Neuronal stem cell (in vitro differentiated cells): ENCODE results near the gene CDK14.

Experiments
- DNase-seq: peaks from one replicate; pipeline ENCODE4 v3.0.0-alpha.2; 2013; ENCODE audit warnings: low spot score
- H2AFZ ChIP-seq: one replicate; pipeline ENCODE4 v1.6.1; 2013; ENCODE audit warnings: mild to moderate bottlenecking, low read length, inconsistent platforms
- H2AK5ac ChIP-seq: 2 replicates; pipeline ENCODE4 v1.6.1; 2013; ENCODE audit warnings: low read depth, mild to moderate bottlenecking, inconsistent platforms, low read length, moderate library complexity, mixed read lengths
- H2BK120ac ChIP-seq: 2 replicates; pipeline ENCODE4 v1.6.1; 2013; ENCODE audit warnings: low read depth, mild to moderate bottlenecking, inconsistent platforms, low read length, moderate library complexity, mixed read lengths
- H2BK12ac ChIP-seq: one replicate; pipeline ENCODE4 v1.6.1; 2013; ENCODE audit warnings: low read length, inconsistent platforms
- H2BK15ac ChIP-seq: 2 replicates; pipeline ENCODE4 v1.6.1; 2013; ENCODE audit warnings: mild to moderate bottlenecking, low read length, inconsistent platforms, mixed read lengths
- H2BK5ac ChIP-seq: one replicate; pipeline ENCODE4 v1.6.1; 2013; ENCODE audit warnings: inconsistent platforms, mild to moderate bottlenecking, low read length, moderate library complexity
- H3K14ac ChIP-seq: one replicate; pipeline ENCODE4 v1.6.1; 2013; ENCODE audit warnings: low read length, inconsistent platforms
- H3K18ac ChIP-seq: 2 replicates; pipeline ENCODE4 v1.6.1; 2013; ENCODE audit warnings: low read length, inconsistent platforms
- H3K23ac ChIP-seq: 2 replicates; pipeline ENCODE4 v1.6.1; 2013; ENCODE audit warnings: low read depth, mild to moderate bottlenecking, mixed read lengths, low read length, inconsistent platforms; ENCODE audit not compliant: poor library complexity
- H3K27ac ChIP-seq: replicated peaks from 3 replicates; pipeline ENCODE4 v1.5.1; 2013; ENCODE audit warnings: low read length, inconsistent platforms
- H3K27me3 ChIP-seq, 3 experiments: 2 replicates each; pipeline ENCODE4 v1.6.1; 2013; ENCODE audit warnings: low read length in 3 of 3, mild to moderate bottlenecking in 2 of 3, inconsistent platforms in 1 of 3, low read depth in 1 of 3, mixed read lengths in 1 of 3, moderate library complexity in 1 of 3; ENCODE audit not compliant: control insufficient read depth in 3 of 3, insufficient read depth in 3 of 3
- H3K36me3 ChIP-seq, 2 donors: replicated peaks in 1 of 2; 2 replicates each; pipeline ENCODE4 v1.6.1; 2013; ENCODE audit warnings: low read length in 2 of 2; ENCODE audit not compliant: control insufficient read depth in 2 of 2, insufficient read depth in 2 of 2
- H3K4ac ChIP-seq: 2 replicates; pipeline ENCODE4 v1.6.1; 2013; ENCODE audit warnings: inconsistent platforms, mild to moderate bottlenecking, low read length, moderate library complexity
- H3K4me1 ChIP-seq, 2 donors: 1 replicate in 1 of 2; 2 replicates in 1 of 2; pipeline ENCODE4 v1.6.1; 2013; ENCODE audit warnings: low read length in 2 of 2, low read depth in 1 of 2; ENCODE audit not compliant: control insufficient read depth in 2 of 2, insufficient read depth in 1 of 2
- H3K4me2 ChIP-seq: one replicate; pipeline ENCODE4 v1.6.1; 2013; ENCODE audit warnings: mild to moderate bottlenecking, low read length, inconsistent platforms; ENCODE audit not compliant: insufficient read depth, poor library complexity, severe bottlenecking
- H3K4me3 ChIP-seq, 2 donors: 2 replicates each; pipeline ENCODE4 v1.5.1; 2013; ENCODE audit warnings: low read length in 2 of 2, mild to moderate bottlenecking in 2 of 2, inconsistent platforms in 1 of 2, moderate library complexity in 1 of 2
- H3K79me1 ChIP-seq: one replicate; pipeline ENCODE4 v1.6.1; 2013; ENCODE audit warnings: low read depth, mild to moderate bottlenecking, inconsistent platforms, low read length, moderate library complexity
- H3K9ac ChIP-seq: one replicate; pipeline ENCODE4 v1.6.1; 2013; ENCODE audit warnings: mild to moderate bottlenecking, low read depth, low read length, inconsistent platforms; ENCODE audit not compliant: poor library complexity
- H3K9me3 ChIP-seq, 2 donors: replicated peaks in 1 of 2; 2 replicates each; pipeline versions ENCODE3 to v1.6.1; 2013; ENCODE audit warnings: low read length in 2 of 2, mild to moderate bottlenecking in 2 of 2, inconsistent platforms in 1 of 2, low read depth in 1 of 2, mixed read lengths in 1 of 2, moderate library complexity in 1 of 2; ENCODE audit not compliant: control insufficient read depth in 2 of 2, insufficient read depth in 1 of 2
- H4K8ac ChIP-seq: one replicate; pipeline ENCODE4 v1.6.1; 2013; ENCODE audit warnings: low read depth, mild to moderate bottlenecking, inconsistent platforms, low read length, moderate library complexity
- H4K91ac ChIP-seq: one replicate; pipeline ENCODE4 v1.6.1; 2013; ENCODE audit warnings: low read length, low read depth, mild to moderate bottlenecking, inconsistent platforms; ENCODE audit not compliant: poor library complexity
- WGBS, 2 donors: extraction: QIAGEN DNeasy Blood & Tissue Kit; methylation state at CpG; one replicate each; pipeline ENCODE4 v1.1.7; 2013; ENCODE audit warnings: missing lambda C conversion rate in 2 of 2, mixed read lengths in 1 of 2; ENCODE audit not compliant: insufficient read length in 2 of 2, insufficient replicate concordance in 1 of 2; ENCODE audit errors: extremely low coverage in 2 of 2; 5-methylcytosine and 5-hydroxymethylcytosine counted together

Gene CDK14

DNA sequence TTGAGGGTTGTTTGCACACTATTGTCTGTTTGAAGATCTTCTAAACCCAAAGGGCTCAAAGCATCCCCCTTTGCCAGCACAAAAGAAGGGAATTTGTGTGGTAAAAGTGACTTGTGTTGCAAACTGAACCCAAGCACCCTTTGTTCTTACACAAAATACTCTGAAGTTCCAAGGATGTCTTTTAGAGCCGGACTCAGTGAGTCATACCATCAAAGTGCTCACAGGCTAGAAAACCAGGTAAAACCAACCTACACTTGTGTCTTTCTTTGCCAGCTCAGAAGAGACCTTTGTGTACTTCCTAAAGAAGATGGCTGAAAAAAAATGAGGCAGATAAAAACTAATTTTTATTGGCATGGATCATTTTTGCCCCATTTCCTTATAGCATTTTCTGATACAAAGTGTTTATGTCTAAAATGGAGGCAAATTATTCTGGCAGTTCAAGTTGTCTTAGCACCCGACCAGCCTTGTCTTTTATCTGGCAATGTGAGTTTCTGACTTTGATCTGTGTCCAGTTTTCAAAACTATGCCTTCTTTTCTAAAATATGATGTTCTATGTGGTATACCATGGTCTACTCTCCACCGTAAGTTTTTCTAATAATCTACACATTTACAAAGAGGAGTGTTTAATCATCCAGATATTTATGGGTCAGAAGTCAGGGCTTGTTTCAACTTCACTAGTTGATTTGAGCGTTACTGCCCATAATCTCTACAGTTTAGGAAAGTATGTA is 539.7 kb downstream of the CDK14 start:
- H2AFZ ChIP-seq, result peak overlapping the region; percentile 9
- H2BK15ac ChIP-seq, result no peak overlapping the region
- H3K4me2 ChIP-seq, result no peak overlapping the region
- H3K14ac ChIP-seq, result no peak overlapping the region
- no peak overlapping the region for H4K8ac ChIP-seq
- H3K79me1 ChIP-seq, result no peaks in the 10 kb centered on the region
- no peak overlapping the region for H2BK12ac ChIP-seq
- H3K9me3 ChIP-seq, result peaks cover 0 to 14% of the 10 kb centered on the region in 2 donors
- no peak overlapping the region for H2BK120ac ChIP-seq
- no peaks in the 10 kb centered on the region for H3K36me3 ChIP-seq
- no peak overlapping the region for H4K91ac ChIP-seq
- H2BK5ac ChIP-seq, result no peak overlapping the region
- no peak overlapping the region for H3K18ac ChIP-seq
- no peak overlapping the region for H2AK5ac ChIP-seq
- no peak overlapping the region for H3K4me3 ChIP-seq
- no peak for DNase-seq
- no CpG with 5 or more reads among the region's 4 CpGs for WGBS, 2 donors
- H3K27ac ChIP-seq, result no peak overlapping the region
- H3K27me3 ChIP-seq, result no peaks in the 10 kb centered on the region
- H3K4ac ChIP-seq, result no peak overlapping the region
- H3K23ac ChIP-seq, result no peak overlapping the region
- H3K4me1 ChIP-seq, result peaks cover 16 to 40% of the 10 kb centered on the region in 2 donors
- no peak overlapping the region for H3K9ac ChIP-seq

DNA sequence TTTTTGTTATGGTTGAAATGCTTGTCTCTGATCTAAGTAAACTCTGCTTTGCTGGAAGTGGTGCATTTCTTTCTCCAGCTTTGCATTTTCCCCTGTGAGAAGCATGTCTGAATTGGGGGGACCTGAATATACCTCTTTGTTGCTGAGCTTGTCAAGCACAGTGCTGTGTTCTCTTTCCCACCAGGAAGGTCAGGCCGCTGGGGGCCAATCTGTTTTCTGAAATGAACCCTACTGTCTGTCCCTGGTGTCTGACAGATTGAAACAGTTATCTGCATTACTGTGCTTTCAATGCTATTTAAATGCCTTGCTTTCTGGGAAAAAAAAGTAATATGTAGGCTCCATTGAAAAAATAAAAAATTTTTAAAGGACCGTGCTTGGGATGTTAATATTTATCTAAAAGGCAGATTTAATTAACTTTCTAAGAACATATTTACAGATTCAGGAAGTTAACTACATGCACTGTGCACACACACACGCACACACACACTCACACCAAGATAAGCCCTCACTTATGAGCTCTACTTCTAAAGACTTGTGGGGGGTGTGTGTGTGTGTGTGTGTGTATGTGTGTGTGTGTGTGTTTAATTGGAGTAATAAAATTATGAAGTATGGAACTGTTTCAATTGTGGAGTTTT is 541.1 kb downstream of the CDK14 start:
- Histone ChIP-seq H2BK12ac (no peak overlapping the region), H3K36me3 (no peaks in the 10 kb centered on the region), H2BK15ac (no peak overlapping the region), H4K8ac (no peak overlapping the region), H3K27me3 (no peaks in the 10 kb centered on the region), H3K14ac (no peak overlapping the region), H3K4me3 (no peak overlapping the region), H3K9ac (no peak overlapping the region), H3K9me3 (peaks cover 0 to 7% of the 10 kb centered on the region in 2 donors), H2AK5ac (no peak overlapping the region), H3K18ac (no peak overlapping the region), H3K23ac (no peak overlapping the region), H2BK5ac (no peak overlapping the region), H3K4me1 (peaks cover 20 to 47% of the 10 kb centered on the region in 2 donors), H3K4me2 (no peak overlapping the region), H3K27ac (no peak overlapping the region), H4K91ac (no peak overlapping the region), H2BK120ac (no peak overlapping the region), H3K79me1 (no peaks in the 10 kb centered on the region), H2AFZ (no peak overlapping the region), H3K4ac (no peak overlapping the region)
- no peak for DNase-seq
- no CpG with 5 or more reads among the region's 3 CpGs for WGBS, 2 donors

DNA sequence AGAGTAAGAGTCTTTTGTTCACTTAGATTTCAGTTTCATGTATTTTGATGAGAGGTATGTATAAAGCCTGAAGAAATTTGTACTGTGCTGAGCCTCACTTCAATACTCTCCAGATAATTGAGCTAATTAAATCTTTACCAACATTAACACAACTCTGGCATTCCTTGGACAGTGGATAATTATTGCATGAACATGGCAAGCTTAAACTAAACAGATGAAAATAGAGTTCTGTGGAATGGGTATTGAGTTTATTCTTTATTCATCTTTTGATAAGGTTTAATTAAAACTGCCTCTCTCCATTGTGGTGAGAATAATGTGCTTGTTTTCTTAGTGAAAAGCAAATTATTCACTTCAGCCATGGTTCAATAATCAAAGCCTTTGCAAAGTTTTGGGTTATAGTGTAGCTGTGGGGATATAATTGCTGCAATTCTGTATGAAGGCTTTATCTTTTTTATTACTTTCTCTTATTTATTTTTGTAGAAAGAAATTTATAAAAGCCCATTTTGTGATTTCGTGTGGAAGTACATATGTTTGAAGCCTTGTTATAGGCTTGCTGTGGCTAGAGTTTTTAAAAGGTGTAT is 541.8 kb downstream of the CDK14 start:
- no peaks in the 10 kb centered on the region for H3K36me3 ChIP-seq
- DNase-seq, result no peak
- H3K4me1 ChIP-seq, result peaks cover 20 to 47% of the 10 kb centered on the region in 2 donors
- H3K18ac ChIP-seq, result no peak overlapping the region
- H3K4me2 ChIP-seq, result no peak overlapping the region
- H2AK5ac ChIP-seq, result no peak overlapping the region
- no peaks in the 10 kb centered on the region for H3K79me1 ChIP-seq
- H3K23ac ChIP-seq, result no peak overlapping the region
- peaks cover 0 to 7% of the 10 kb centered on the region in 2 donors for H3K9me3 ChIP-seq
- H3K27me3 ChIP-seq, result no peaks in the 10 kb centered on the region
- H2AFZ ChIP-seq, result no peak overlapping the region
- H2BK15ac ChIP-seq, result no peak overlapping the region
- H4K91ac ChIP-seq, result no peak overlapping the region
- H3K4ac ChIP-seq, result no peak overlapping the region
- no peak overlapping the region for H2BK12ac ChIP-seq
- H2BK120ac ChIP-seq, result no peak overlapping the region
- H4K8ac ChIP-seq, result no peak overlapping the region
- no peak overlapping the region for H3K9ac ChIP-seq
- H2BK5ac ChIP-seq, result no peak overlapping the region
- H3K14ac ChIP-seq, result no peak overlapping the region
- no CpG with 5 or more reads among the region's 1 CpG for WGBS, 2 donors
- H3K27ac ChIP-seq, result no peak overlapping the region
- H3K4me3 ChIP-seq, result no peak overlapping the region

DNA sequence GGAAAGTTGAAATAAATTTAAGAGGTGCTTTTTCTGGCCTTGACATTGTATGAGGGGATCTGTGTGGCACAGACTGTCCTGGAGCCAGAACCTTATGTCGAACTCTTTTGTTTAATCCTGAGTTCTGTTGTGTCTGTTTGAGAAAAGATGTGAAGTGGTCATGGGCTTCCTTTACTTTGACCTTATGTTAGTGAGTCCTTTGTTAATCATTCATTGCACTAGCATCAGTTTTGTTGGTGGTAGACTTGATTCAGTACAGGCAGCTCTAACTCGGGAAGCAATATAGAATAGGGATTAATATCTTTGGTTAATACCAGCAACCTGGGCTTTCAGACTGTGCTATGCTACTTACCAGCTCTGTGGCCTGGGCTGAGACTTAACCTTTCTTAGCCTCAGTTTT is 544.2 kb downstream of the CDK14 start:
- H3K4me1 ChIP-seq, result peaks cover 16 to 43% of the 10 kb centered on the region in 2 donors
- H3K9me3 ChIP-seq, result peaks cover 0 to 7% of the 10 kb centered on the region in 2 donors
- no peak overlapping the region for H3K27ac ChIP-seq
- no peak overlapping the region for H3K18ac ChIP-seq
- no peak overlapping the region for H3K9ac ChIP-seq
- H2BK5ac ChIP-seq, result no peak overlapping the region
- H2AFZ ChIP-seq, result no peak overlapping the region
- no peaks in the 10 kb centered on the region for H3K27me3 ChIP-seq
- no peaks in the 10 kb centered on the region for H3K36me3 ChIP-seq
- no peak overlapping the region for H3K14ac ChIP-seq
- no peak overlapping the region for H3K4me2 ChIP-seq
- DNase-seq, result no peak
- H2BK120ac ChIP-seq, result no peak overlapping the region
- H4K91ac ChIP-seq, result no peak overlapping the region
- no peak overlapping the region for H3K4me3 ChIP-seq
- H3K23ac ChIP-seq, result no peak overlapping the region
- no peak overlapping the region for H4K8ac ChIP-seq
- H2BK15ac ChIP-seq, result no peak overlapping the region
- no peak overlapping the region for H3K4ac ChIP-seq
- H2BK12ac ChIP-seq, result no peak overlapping the region
- no peaks in the 10 kb centered on the region for H3K79me1 ChIP-seq
- H2AK5ac ChIP-seq, result no peak overlapping the region
- WGBS, 2 donors, result no CpG with 5 or more reads among the region's 2 CpGs
